ENCODE results near the gene LMO1. TPM values are rescaled to one million over a fixed set of nuclear protein-coding genes. Genes with fewer than 3 reads are reported as not detected.

The LMO1 gene
- total and polyA plus RNA-seq, 10 of the 15 experiments (the other 5 are each of a cell fraction or from before 2014, with no cell fraction given) = not detected

DNA sequence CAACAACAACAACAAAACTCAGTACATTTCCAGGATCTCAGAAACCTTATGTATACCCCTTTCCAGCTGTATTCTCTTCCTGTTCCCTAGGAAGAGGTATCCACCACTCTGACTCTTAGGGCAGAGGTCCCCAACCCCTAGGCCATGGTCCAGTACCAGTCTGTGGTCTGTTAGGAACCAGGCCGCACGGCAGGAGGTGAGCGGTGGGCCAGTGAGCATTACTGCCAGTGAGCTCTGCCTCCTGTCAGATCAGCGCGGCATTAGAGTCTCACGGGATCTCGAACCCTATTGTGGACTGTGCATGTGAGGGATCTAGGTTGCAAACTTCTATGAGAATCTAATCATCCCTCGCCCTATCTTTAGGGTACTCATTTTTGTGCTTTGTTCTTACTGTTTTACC, 43.9 kb upstream of the LMO1 start:
- no TSS peak for BruUV-seq (replicated peaks)
- Histone ChIP-seq H3K79me2 (ENCODE audit: control insufficient read depth, insufficient read depth, low read length) (no peaks in the 10 kb centered on the region), H3K36me3 (ENCODE audit: control insufficient read depth in 2 of 2, insufficient read depth in 2 of 2, low read length in 1 of 2) (no peaks in the 10 kb centered on the region), H3K4me2 (ENCODE audit: control insufficient read depth, insufficient read depth) (no peak overlapping the region), H2AFZ (ENCODE audit: control insufficient read depth, low read depth, low read length) (no peak overlapping the region), H3K4me1 (ENCODE audit: control insufficient read depth, insufficient read depth, low read length) (no peaks in the 10 kb centered on the region), H3K9me3 (replicated peaks; ENCODE audit: control insufficient read depth, insufficient read depth, low read length) (no peaks in the 10 kb centered on the region; the same call in 2 of the 3 replicates), H3K27me3 (replicated peaks in 1 of 2; ENCODE audit: control insufficient read depth in 2 of 2, insufficient read depth in 2 of 2, low read length in 1 of 2) (no peaks in the 10 kb centered on the region), H3K4me3 (no peak overlapping the region), H3K27ac (ENCODE audit: control insufficient read depth, insufficient read depth) (no peak overlapping the region), H3K9ac (ENCODE audit: control insufficient read depth, insufficient read depth, low read length) (no peak overlapping the region), H4K20me1 (ENCODE audit: control insufficient read depth, insufficient read depth) (no peaks in the 10 kb centered on the region)
- in situ Hi-C loops (cut with MboI) (no loop called here), intact Hi-C loops (cut with micrococcal nuclease; ENCODE audit: unreplicated experiment) (no loop called here)
- TF ChIP-seq, protein P1, sequence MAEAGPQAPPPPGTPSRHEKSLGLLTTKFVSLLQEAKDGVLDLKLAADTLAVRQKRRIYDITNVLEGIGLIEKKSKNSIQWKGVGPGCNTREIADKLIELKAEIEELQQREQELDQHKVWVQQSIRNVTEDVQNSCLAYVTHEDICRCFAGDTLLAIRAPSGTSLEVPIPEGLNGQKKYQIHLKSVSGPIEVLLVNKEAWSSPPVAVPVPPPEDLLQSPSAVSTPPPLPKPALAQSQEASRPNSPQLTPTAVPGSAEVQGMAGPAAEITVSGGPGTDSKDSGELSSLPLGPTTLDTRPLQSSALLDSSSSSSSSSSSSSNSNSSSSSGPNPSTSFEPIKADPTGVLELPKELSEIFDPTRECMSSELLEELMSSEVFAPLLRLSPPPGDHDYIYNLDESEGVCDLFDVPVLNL (IDR thresholded peaks at IDR 0.05; ENCODE audit: low read depth, low read length) = no peak
- TF ChIP-seq CEBPB (IDR thresholded peaks at IDR 0.05; ENCODE audit: borderline replicate concordance in 1 of 2, low read depth in 2 of 2, low read length in 2 of 2) (no peak), STAT3 (IDR thresholded peaks at IDR 0.05; ENCODE audit: low read depth, low read length) (no peak), MXI1 (IDR thresholded peaks at IDR 0.05; ENCODE audit: low read depth, low read length) (no peak)
- TF ChIP-seq, protein P2, sequence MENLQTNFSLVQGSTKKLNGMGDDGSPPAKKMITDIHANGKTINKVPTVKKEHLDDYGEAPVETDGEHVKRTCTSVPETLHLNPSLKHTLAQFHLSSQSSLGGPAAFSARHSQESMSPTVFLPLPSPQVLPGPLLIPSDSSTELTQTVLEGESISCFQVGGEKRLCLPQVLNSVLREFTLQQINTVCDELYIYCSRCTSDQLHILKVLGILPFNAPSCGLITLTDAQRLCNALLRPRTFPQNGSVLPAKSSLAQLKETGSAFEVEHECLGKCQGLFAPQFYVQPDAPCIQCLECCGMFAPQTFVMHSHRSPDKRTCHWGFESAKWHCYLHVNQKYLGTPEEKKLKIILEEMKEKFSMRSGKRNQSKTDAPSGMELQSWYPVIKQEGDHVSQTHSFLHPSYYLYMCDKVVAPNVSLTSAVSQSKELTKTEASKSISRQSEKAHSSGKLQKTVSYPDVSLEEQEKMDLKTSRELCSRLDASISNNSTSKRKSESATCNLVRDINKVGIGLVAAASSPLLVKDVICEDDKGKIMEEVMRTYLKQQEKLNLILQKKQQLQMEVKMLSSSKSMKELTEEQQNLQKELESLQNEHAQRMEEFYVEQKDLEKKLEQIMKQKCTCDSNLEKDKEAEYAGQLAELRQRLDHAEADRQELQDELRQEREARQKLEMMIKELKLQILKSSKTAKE (IDR thresholded peaks at IDR 0.05; ENCODE audit: low read depth, poor library complexity, severe bottlenecking) = no peak
- TF ChIP-seq, protein P3, sequence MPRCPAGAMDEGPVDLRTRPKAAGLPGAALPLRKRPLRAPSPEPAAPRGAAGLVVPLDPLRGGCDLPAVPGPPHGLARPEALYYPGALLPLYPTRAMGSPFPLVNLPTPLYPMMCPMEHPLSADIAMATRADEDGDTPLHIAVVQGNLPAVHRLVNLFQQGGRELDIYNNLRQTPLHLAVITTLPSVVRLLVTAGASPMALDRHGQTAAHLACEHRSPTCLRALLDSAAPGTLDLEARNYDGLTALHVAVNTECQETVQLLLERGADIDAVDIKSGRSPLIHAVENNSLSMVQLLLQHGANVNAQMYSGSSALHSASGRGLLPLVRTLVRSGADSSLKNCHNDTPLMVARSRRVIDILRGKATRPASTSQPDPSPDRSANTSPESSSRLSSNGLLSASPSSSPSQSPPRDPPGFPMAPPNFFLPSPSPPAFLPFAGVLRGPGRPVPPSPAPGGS (IDR thresholded peaks at IDR 0.05; ENCODE audit: borderline replicate concordance, insufficient read depth, low read depth, low read length, poor library complexity, severe bottlenecking) = no peak
- DNase-seq (ENCODE audit: low read depth, low spot score) (no peak), FAIRE-seq (no peak), ATAC-seq (no peak)
- 68% methylated on average over 8 of the region's 8 CpGs for WGBS (ENCODE audit: insufficient coverage, insufficient replicate concordance, low lambda C conversion rate, missing lambda C conversion rate)
- SMC1A ChIA-PET (ENCODE audit: uncharacterized antibody, unreplicated experiment) = no interaction called here
- CTCF ChIA-PET = no interaction called here
- POLR2A ChIA-PET = interaction anchor here (0.6 kb wide), 1 partner anchor 19 kb away, joined by 3 read pairs; no protein-coding TSS in a partner anchor
- RAD21 ChIA-PET (ENCODE audit: unreplicated experiment) = no interaction called here

Measured in GM12878 (cell line).